ENCODE data around the gene PRKCH. TPM values are rescaled to one million over a fixed set of nuclear protein-coding genes. Genes with fewer than 3 reads are reported as not detected.

PRKCH gene
- total RNA-seq, 1 donor from 2014 or later: 43.0 TPM

DNA sequence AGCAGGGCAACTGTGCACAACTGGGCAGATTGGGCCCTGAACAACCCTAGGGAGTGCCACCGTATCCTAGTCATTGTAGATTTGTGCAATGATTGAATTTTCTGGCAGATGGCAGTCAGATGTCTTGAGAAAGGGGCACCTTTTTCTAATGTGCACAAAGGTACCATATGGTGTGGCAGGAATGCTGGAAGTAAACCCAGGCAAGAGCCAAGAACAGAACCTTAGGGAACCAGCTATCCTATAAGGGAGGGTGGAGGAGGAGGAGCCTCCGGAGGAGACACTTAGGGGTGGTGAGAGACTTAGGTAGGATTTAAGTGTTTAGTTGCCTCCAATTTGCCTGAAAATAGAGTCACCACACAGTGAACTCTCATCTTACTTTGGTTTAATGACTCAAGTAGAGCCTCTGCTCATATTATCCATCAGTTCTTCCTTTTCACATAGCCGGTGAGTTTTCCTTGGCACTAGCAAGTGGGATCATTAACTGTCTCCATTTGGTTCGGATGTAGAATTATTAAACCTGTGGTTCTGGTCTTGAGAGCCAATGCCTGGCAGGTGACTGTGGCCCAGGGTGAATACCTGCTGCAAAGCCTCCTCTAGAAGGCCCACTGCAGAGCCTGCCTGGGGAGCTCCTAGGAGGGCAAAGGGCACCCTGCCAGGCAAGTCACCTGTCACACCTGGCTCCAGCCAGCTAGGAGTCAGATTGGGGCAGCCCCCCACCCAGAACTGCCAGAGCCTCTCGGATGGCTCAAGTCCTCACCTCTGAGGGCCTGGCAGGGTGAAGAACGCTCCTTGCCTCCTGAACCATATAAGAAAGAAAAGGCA, 189.6 kb downstream of the PRKCH start:
- no peak for DNase-seq (ENCODE audit: low spot score)

DNA sequence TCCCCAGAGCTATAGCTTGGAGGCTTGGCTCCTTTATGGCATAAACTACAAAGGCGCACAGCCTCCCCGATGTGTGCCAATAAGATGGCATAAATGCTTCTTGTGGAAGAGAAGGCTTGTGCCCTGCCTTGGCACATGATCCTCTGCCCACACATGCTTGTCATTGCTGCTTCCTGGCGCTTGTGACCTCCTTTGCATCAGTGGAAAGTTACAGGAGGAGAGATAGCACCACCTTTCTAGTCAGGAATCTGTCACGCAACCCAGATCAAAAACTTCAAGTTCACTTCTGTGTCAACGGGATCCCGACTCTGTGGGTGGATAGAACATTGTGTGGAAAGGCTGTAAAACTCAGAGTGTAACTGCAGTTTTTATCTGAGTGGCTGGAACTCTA, 190.2 kb downstream of the PRKCH start:
- no peak for DNase-seq (ENCODE audit: low spot score)

DNA sequence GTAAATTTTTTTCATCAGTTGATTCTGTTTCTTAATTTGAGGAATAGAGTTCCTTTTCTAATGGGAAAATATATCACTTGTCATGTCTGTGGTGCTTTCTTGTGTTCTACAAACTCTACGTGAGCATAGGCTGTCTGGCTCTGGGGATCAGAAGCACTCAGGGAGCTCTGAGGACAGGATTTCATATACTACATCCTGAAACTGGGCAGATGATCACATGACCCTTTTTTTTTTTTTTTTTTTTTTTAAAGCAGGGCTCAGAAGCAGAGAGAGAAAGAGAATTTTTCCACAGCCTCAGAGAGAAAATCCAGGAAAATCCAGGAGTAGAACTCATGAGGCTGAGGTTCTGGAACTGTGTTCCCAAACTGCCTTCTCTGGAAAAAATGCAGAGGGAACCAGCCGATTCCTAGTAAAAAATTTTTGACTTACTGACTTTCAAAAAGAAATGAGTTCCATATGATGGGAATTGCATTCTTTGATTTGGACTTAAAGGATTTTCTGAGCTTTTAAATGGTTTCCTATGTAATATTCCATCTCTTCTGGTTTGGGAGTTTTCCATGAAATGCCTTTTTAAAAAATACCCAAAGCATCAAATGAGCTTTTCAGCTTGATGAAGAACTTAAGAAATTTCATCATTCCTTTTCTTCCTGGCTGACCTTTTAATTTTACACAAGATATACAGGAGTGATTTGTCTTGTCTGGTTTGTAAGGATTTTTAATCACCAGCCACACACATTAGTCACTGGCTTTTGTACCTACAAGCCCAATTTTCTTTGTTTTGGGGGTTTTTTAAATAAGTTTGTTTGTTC, 190.9 kb downstream of the PRKCH start:
- no peak for DNase-seq (ENCODE audit: low spot score)

DNA sequence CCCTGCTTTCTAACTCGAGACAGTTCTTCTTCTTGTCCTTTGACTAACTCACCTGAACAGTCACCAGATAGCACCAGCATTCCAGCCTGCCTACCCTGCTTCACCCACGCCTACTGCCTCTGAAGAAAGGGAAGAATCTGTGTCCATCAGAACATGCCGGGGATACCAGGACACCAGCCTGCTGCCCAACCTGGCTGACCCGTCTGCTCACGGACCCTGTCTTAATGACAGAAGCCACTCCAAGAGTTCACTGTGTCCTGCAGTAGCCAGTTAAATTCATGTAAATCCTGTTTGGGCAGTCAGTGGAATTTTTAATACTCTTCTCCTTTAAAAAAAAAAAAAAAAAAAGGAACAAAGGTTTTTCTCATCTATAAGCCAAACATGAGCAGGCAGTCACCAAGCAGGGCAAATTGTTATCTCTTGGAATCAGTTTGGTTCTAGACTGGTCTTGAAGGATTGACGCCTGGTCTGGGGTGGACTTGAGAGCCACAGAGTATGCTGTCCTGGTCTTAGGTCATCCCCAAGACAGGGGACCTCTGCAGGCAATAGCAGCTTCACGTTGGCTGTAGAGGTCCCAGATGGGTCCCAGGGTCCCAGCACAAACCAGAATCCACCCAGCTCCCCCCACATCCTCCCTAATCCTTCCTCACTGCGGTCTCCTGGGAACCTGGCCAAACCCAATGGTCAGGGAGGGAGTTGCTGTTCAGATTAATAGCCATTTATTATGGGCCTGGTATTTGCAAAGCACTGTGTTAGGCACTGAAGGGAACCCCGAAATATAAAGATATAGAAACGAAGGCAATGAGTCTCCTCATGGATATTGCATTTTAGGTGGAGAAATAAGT, 192.8 kb downstream of the PRKCH start:
- DNase-seq (ENCODE audit: low spot score): no peak

DNA sequence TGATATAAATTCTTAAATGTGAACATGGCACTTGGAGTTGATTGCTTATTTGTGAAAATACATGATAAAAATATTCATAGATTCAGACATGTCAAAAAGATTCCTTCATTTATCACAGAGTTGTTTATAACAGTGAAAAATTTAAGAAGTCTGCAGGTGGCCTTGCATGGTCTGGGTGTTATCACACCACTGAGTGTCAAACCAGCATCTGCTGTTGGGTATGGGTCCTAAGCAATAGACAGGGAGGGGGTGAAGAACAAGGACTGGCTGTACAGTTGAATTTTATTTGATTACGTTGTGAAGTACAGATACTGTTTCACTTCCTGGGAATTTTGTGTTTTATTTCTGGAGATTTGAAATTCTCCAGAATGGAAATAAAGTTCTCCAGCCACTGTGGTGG, 193.5 kb downstream of the PRKCH start:
- no peak for DNase-seq (ENCODE audit: low spot score)

DNA sequence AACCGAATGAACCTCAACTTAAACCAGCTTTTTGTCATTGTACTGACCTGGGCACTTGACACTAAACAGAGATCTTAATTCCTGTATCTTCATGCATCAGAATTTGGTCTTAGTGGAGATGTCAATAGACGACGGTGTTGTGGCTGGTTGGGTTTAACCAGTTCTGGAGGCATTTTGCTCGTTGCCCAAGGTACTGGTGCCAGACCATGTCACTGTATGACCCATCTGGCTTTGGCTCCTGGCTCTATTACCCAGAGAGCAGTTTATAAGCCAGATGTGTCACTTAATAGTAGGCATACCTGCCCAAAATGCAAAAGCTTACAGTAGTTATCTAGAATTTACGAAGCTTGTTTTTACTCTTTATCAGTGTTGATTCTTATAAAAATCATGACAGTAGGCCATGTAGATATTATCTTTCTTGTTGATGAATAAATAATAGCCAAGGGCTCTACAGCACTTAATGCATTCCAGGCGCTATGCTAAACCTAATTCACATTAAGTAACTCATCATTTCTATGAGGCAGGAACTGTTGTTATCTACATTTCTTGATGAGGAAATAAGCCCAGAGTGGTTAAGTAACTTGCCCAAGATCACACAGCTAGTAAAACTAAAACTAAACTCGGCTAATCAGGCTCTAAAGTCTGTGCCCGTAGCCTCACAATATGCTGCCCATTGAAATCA, 194.2 kb downstream of the PRKCH start:
- DNase-seq (ENCODE audit: low spot score): no peak

DNA sequence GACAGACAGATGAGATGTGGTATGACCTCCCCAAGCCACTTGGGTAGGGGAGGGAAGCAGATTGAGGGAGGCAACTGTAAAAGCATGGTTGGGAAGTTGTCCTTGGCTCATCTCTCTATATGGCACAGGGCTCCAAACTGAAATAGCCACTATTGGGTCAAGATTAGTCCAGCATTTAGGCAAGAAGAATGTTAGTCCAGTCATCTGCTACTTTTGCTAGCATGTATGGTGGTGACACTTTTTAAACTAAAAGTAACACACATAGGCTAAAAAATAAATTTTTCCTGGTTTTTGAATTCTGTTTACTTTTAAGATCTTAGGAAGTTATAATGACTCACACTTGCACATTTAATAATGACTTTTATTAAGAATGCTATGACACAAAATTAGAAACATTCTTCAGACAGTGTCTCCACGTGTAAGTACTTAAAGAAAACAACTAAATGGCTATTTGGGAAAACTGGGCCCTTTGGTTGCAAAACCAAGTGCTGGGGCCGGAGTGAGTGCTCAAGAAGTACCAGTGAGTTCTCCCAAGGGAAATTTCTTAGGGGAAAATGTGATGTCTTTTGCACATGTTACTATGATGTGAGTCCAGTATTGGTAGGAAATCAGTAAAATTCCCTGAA, 194.9 kb downstream of the PRKCH start:
- DNase-seq (ENCODE audit: low spot score): no peak

DNA sequence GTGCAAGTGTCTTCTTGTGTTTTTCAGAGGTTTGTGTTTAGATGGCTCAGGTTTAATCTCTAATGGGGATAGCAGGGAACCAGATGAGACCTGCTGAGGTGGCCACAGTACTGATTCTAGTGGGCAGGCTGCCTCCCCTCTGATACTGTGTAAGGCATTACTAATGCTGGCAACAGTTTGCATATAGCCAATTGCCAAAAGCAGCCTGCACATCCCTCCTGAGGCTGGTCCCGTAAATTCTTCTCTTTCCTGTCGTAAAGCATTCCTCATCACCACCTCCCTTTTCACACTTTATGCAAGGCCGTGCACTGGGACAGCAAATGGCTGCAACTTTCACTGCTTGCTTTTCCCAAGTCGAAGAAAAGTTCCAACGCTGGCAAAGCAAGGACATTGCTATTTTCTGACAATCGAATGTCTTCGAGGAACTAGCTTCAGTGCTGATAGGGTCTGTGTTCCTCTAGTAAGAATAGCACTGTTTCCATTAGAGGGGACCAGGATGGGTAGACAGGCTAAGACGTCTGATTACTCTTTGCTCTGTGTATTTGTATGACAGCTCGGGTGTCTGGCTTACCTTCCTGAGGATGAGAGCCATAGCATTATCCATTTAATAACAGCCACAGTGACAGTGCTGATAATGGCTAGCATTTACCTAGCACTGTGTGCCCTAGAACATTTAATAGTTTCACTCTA, 195.7 kb downstream of the PRKCH start:
- no peak for DNase-seq (ENCODE audit: low spot score)

DNA sequence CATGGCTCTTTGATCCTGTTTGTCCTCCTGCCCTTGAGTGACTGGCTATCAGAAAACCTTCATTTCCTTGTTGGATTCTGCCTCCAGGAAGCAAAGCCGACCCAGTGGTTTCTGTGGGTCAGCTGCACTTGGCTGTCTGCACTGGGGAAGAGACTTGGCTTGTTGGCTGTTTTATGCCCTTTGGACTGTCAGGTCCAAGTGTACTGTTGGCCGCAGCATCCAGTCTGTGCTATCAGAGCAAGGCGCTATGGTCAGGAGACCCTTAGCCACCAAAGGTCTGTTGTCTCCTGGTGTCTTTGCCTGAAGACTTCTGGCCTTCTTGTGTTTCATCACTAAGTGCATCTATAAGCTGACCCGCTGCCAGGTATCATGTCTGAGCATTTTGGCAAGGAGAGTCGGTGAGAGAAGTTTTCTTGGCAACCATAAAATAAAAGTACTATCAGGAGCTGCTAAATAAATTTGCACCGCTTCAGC, 196.6 kb downstream of the PRKCH start:
- no peak for DNase-seq (ENCODE audit: low spot score)

DNA sequence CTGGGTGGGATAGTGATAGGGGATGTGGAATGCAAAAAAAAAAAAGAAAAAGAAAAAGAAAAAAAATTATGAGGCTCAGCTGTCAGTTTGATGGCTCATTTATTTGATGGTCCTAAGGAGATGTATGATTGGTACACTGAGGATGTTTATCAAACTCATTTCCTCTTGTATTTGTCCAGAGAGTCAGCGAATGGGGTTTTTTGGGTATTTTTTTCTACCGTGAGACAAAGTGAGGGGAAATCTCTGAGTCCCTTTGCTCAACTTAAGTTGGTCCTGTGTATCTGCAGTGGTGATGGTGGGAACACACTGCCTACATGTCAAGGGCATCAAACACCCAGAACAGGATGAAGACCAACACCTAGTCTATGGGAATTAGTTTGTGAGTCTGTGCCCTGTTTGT, 197.0 kb downstream of the PRKCH start:
- DNase-seq (ENCODE audit: low spot score): no peak

DNA sequence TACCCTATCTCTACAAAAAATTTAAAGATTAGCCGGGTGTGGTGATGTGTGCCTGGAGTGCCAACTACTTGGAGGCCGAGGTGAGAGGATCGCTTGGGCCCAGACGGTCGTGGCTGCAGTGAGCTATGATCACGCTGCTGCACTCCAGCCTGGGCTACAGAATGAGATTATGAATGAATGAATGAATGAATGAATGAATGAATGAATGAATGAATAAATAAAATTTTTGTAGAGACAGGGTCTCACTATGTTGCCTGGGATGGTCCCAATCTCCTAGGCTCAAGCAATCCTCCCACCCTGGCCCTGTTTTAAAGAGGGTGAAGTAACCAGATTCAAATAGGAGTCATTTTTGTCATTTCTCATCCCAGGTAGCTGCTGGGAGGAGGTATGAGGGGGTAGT, 197.7 kb downstream of the PRKCH start:
- no peak for DNase-seq (ENCODE audit: low spot score)

DNA sequence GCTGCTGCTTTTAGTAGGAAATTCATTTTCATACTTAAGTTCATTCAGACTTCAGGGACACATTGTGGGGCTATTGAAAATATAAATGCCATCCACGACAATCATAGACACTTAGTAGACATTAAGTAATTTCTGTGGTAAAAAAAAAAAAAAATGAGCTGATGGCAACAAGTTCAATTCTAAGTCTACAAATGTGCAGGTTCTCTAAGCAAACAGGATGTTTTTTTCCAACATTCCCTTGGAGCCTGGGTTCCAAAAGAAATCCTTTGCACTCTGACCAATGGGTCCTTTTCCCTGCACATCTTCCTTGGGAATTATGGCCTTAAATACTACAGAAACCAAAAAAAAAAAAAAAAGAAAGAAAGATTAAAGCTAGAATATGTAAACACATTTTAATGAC, 198.4 kb downstream of the PRKCH start:
- DNase-seq (ENCODE audit: low spot score): no peak

DNA sequence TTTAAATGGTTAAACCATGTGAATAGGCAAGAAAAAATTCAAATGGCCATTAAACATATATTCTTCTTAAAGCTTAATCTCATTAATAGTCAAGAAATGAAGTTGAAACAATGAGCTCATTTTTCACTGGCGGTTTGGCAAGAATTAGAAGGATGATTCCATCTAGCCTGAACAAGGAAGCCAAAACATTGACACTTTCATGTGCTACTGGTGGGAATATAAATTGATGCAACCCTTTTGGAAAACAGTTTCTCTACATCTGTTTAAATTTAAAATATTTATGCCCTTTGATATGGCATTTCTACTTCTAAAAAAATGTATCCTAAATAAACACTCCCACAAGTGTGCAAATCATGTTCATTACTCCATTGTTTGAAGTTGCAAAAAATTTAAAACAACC, 199.2 kb downstream of the PRKCH start:
- DNase-seq (ENCODE audit: low spot score): no peak

DNA sequence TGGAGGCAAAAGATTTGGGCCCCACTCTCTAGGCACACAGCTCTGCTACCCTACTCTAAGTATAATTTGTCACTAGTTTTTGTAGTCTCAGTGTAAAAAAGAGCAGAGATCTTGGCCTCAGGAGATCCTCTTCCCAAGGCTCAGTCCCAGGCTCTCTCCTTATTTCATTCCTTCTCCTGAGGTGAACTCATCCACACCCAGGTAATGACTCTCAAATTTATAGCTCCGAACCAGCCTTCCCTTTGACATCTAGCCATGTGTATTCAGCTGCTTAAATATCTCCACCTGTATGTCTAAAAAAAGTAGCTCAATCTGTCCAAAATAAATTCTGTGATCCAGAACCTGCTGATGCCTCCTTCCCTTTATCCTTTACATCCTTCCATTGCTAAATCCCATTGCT, 200.4 kb downstream of the PRKCH start:
- no peak for DNase-seq (ENCODE audit: low spot score)

DNA sequence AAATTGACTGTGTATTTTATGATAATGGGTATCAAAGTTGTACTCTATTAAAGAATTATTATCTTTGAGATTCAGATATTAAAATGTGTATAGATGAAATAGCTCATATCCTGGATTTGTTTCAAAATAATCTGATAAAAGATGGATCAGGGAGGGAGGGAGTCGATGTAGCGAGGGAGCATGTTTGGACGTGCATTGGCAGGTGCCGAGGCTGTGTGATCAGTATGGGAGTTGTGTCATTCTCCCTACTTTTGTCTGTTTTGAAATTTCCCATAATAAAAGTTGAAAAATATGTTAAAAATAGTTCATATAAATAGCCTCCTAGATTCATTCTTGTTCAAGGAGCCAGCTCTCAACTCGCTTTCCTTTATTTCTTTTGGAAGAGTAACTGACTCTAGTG, 202.4 kb downstream of the PRKCH start:
- no peak for DNase-seq (ENCODE audit: low spot score)

DNA sequence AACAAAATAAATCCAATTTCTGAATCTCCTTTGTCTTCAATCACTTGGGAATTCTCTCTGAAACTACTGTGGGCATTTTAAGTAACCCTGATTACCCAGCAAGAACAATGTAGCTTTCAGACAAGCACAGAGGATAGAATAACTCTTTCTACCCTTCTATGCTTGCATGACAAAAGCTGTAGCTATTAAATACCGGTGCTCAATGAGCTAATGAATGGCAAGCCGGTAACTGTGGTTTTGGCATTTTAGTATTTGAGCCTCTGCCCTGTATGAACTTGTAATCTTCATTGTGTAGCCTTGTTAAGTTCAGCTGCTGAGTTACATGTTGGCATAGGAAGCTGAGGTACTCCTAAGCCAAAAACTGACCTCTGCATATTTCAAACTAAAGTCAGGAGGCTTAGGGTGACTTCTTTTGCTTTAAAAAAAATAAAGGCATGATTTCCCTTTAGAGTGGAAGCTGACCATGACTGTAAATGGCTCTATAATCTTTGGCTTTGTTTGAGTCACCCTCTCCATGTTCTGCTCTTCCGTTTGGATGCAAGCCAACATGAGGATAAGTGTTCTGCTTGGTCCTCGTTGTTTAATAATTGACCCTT, 202.9 kb downstream of the PRKCH start:
- no peak for DNase-seq (ENCODE audit: low spot score)

DNA sequence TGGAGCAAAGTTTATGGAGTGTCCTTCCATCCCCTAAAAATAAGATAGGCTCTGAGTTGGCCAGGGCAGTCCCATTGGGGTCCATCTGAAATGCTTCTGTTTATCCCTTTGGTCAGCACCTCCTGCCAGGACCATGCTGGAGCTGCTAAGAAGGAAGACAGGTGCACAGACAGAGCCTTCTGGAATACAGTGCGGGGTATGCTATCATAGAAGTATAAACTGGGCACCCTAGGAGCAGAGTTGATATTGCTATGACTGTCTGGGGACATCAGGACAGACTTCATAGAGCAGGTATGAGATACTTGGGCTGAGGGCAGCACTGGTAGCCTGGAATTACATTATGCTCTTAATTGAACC, 203.5 kb downstream of the PRKCH start:
- no peak for DNase-seq (ENCODE audit: low spot score)

DNA sequence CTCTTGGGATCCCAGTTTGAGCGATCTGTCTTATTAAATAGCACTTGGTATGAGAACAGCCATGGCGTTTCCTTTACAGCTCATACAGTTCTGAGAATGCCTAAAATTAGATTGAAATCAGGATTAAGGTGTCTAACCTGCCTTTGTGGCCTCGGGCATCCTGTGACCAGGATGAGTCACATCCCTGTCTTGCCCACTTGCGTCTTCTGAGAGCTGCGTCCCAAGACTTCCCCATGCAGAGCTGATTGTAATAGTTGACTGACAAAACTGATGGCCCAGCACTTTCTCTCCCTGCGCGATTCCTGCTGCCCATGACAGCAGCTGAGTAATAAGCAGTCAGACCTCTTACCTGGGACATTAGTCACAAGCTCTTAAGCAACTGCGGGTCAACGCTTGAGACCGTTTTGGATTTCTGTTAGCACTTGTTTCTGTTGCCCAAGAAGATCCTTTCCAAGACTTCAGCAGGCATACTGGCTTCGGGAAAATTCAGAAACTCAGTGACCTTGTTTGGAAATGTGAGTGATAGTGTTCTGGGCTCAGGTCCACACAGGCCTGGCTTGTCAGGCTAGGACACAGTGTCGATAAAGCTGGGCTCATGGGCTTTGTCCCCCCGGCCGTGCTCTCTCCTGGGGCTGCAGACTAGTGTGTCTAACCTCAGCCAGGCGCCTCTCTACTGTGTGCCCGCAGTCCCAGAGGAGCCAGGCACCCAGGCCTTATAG, 204.1 kb downstream of the PRKCH start:
- no peak for DNase-seq (ENCODE audit: low spot score)

Measured in mesenteric fat pad (tissue), 1 donor.